ENCODE results near the gene GASK1A. TPM values are rescaled to one million over a fixed set of nuclear protein-coding genes. Genes with fewer than 3 reads are reported as not detected.

Gene GASK1A
- total RNA-seq, 1 donor from 2014 or later: 0.09 TPM

DNA sequence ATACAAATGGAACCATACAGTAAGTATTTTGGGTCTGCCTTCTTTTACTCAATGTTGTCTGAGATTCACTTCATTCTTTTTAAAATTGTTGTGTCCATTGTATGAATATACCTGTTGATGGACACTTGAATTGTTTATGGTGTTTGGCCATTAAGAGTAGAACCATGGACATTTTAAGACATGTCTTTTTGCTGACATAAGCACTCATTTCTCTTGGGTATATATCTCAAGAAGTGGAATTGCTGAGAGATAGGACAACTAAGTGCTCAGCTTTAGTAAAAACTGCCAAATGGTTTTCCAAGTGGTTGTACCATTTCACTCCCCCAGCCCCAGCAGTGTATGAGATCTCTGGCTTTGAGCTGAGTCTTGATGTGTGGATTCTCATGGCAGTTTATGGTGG lies 98.6 kb downstream of the GASK1A start:
- H3K27me3 Mint-ChIP-seq (ENCODE audit: low read depth, unreplicated experiment): peaks cover 8% of the 10 kb centered on the region
- no peak overlapping the region for H3K4me3 Mint-ChIP-seq (ENCODE audit: unreplicated experiment)
- no peak for FAIRE-seq
- no peak for TF ChIP-seq EZH2 (IDR thresholded peaks at IDR 0.05; ENCODE audit: insufficient read depth, low read length)
- TF ChIP-seq, protein P1, sequence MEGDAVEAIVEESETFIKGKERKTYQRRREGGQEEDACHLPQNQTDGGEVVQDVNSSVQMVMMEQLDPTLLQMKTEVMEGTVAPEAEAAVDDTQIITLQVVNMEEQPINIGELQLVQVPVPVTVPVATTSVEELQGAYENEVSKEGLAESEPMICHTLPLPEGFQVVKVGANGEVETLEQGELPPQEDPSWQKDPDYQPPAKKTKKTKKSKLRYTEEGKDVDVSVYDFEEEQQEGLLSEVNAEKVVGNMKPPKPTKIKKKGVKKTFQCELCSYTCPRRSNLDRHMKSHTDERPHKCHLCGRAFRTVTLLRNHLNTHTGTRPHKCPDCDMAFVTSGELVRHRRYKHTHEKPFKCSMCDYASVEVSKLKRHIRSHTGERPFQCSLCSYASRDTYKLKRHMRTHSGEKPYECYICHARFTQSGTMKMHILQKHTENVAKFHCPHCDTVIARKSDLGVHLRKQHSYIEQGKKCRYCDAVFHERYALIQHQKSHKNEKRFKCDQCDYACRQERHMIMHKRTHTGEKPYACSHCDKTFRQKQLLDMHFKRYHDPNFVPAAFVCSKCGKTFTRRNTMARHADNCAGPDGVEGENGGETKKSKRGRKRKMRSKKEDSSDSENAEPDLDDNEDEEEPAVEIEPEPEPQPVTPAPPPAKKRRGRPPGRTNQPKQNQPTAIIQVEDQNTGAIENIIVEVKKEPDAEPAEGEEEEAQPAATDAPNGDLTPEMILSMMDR (IDR thresholded peaks at IDR 0.05; ENCODE audit: insufficient read depth, low read depth, low read length): no peak
- DNase-seq (ENCODE audit: low read depth): no peak
- Histone ChIP-seq H3K9me3 (ENCODE audit: insufficient read depth, low read depth, low read length) (no peaks in the 10 kb centered on the region), H3K4me3 (ENCODE audit: insufficient read depth, low read depth, low read length) (no peak overlapping the region), H3K27ac (ENCODE audit: low read depth, low read length) (no peak overlapping the region), H3K4me2 (ENCODE audit: low read length) (no peak overlapping the region), H3K9ac (ENCODE audit: low read length) (no peak overlapping the region), H3K27me3 (ENCODE audit: insufficient read depth, low read length) (no peaks in the 10 kb centered on the region), H3K79me2 (ENCODE audit: insufficient read depth, low read length) (no peaks in the 10 kb centered on the region), H4K20me1 (ENCODE audit: insufficient read depth, low read length) (no peaks in the 10 kb centered on the region), H3K4me1 (ENCODE audit: insufficient read depth, low read length) (no peaks in the 10 kb centered on the region), H3K36me3 (ENCODE audit: insufficient read depth, low read length) (no peaks in the 10 kb centered on the region), H2AFZ (ENCODE audit: low read depth, low read length) (no peak overlapping the region)
- peaks cover 9% of the 10 kb centered on the region for H3K4me1 Mint-ChIP-seq (ENCODE audit: low read depth, unreplicated experiment)
- H3K9me3 Mint-ChIP-seq (ENCODE audit: unreplicated experiment): peaks cover 4% of the 10 kb centered on the region
- H3K27ac Mint-ChIP-seq (ENCODE audit: unreplicated experiment): no peak overlapping the region
- H3K36me3 Mint-ChIP-seq (ENCODE audit: low read depth, unreplicated experiment): peaks cover 30% of the 10 kb centered on the region

GRCh38 chr3:43079536-43080332 lies 100.6 kb downstream of the GASK1A start:
- H3K9me3 Mint-ChIP-seq (ENCODE audit: unreplicated experiment): peaks cover 5% of the 10 kb centered on the region
- H3K4me2 ChIP-seq (ENCODE audit: low read length): no peak overlapping the region
- no peaks in the 10 kb centered on the region for H3K27me3 ChIP-seq (ENCODE audit: insufficient read depth, low read length)
- no peaks in the 10 kb centered on the region for H3K4me1 ChIP-seq (ENCODE audit: insufficient read depth, low read length)
- peaks cover 30% of the 10 kb centered on the region for H3K36me3 Mint-ChIP-seq (ENCODE audit: low read depth, unreplicated experiment)
- TF ChIP-seq, protein P1 (IDR thresholded peaks at IDR 0.05; ENCODE audit: insufficient read depth, low read depth, low read length): no peak
- TF ChIP-seq EZH2 (IDR thresholded peaks at IDR 0.05; ENCODE audit: insufficient read depth, low read length): no peak
- H3K27me3 Mint-ChIP-seq (ENCODE audit: low read depth, unreplicated experiment): no peaks in the 10 kb centered on the region
- H3K4me3 ChIP-seq (ENCODE audit: insufficient read depth, low read depth, low read length): no peak overlapping the region
- DNase-seq (ENCODE audit: low read depth) (no peak), FAIRE-seq (no peak)
- H3K27ac ChIP-seq (ENCODE audit: low read depth, low read length): no peak overlapping the region
- no peak overlapping the region for H3K4me3 Mint-ChIP-seq (ENCODE audit: unreplicated experiment)
- H3K9ac ChIP-seq (ENCODE audit: low read length): no peak overlapping the region
- H3K79me2 ChIP-seq (ENCODE audit: insufficient read depth, low read length): no peaks in the 10 kb centered on the region
- no peaks in the 10 kb centered on the region for H3K9me3 ChIP-seq (ENCODE audit: insufficient read depth, low read depth, low read length)
- no peak overlapping the region for H2AFZ ChIP-seq (ENCODE audit: low read depth, low read length)
- no peaks in the 10 kb centered on the region for H4K20me1 ChIP-seq (ENCODE audit: insufficient read depth, low read length)
- H3K27ac Mint-ChIP-seq (ENCODE audit: unreplicated experiment): no peak overlapping the region
- H3K36me3 ChIP-seq (ENCODE audit: insufficient read depth, low read length): no peaks in the 10 kb centered on the region
- peaks cover 9% of the 10 kb centered on the region for H3K4me1 Mint-ChIP-seq (ENCODE audit: low read depth, unreplicated experiment)

All from astrocyte (in vitro differentiated cells and primary cell).